CD14-positive monocyte (primary cell): ENCODE measurements around the gene CCDC170. TPM values are rescaled to one million over a fixed set of nuclear protein-coding genes. Genes with fewer than 3 reads are reported as not detected.

ENCODE experiments used
- DNase-seq, 3 donors: peaks; one replicate each; pipeline ENCODE4 v3.0.0-alpha.2; 2011 to 2022
- H2AFZ ChIP-seq: 2 replicates; pipeline ENCODE4 v1.6.0; 2012; ENCODE audit warnings: mild to moderate bottlenecking, low read depth, low read length, inconsistent platforms; ENCODE audit not compliant: insufficient read depth, poor library complexity, severe bottlenecking
- H3K27ac ChIP-seq, 2 donors: 1 replicate in 1 of 2; 2 replicates in 1 of 2; pipeline ENCODE4 v1.5.1; 2012 to 2013; ENCODE audit warnings: low read length in 2 of 2, control low read depth in 1 of 2, inconsistent platforms in 1 of 2, low read depth in 1 of 2, mild to moderate bottlenecking in 1 of 2
- H3K27me3 ChIP-seq, 2 donors: one replicate each; pipeline versions ENCODE4 v1.6.0 to v1.6.1; 2011 to 2013; ENCODE audit warnings: low read length in 2 of 2; ENCODE audit not compliant: control insufficient read depth in 2 of 2, insufficient read depth in 2 of 2
- H3K36me3 ChIP-seq, 2 donors: replicated peaks in 1 of 2; 1 replicate in 1 of 2; 2 replicates in 1 of 2; pipeline versions ENCODE4 v1.5.1 to v1.6.1; 2012 to 2013; ENCODE audit warnings: low read length in 2 of 2, control low read depth in 1 of 2, inconsistent platforms in 1 of 2, mild to moderate bottlenecking in 1 of 2; ENCODE audit not compliant: insufficient read depth in 2 of 2, control insufficient read depth in 1 of 2
- H3K4me1 ChIP-seq, 2 donors: 1 replicate in 1 of 2; 2 replicates in 1 of 2; pipeline versions ENCODE4 v1.5.1 to v1.6.1; 2012 to 2013; ENCODE audit warnings: low read length in 2 of 2, control low read depth in 1 of 2, inconsistent platforms in 1 of 2, mild to moderate bottlenecking in 1 of 2, moderate library complexity in 1 of 2; ENCODE audit not compliant: insufficient read depth in 2 of 2, control insufficient read depth in 1 of 2
- H3K4me2 ChIP-seq: replicated peaks from 2 replicates; pipeline ENCODE3; 2012; ENCODE audit warnings: low read length, moderate library complexity, mild to moderate bottlenecking; ENCODE audit not compliant: poor library complexity, severe bottlenecking; ENCODE audit errors: extremely low read depth
- H3K4me3 ChIP-seq, 3 experiments: fragments of 200-600 bp in 1 of 3; sonication (generic) in 1 of 3; replicated peaks in 1 of 3; 1 replicate in 2 of 3; 2 replicates in 1 of 3; pipeline ENCODE4 v1.5.1; 2011 to 2013; ENCODE audit warnings: low read length in 3 of 3, mild to moderate bottlenecking in 3 of 3, control low read depth in 2 of 3, low read depth in 2 of 3, inconsistent platforms in 1 of 3, moderate library complexity in 1 of 3
- H3K79me2 ChIP-seq: 2 replicates; pipeline ENCODE4 v1.6.0; 2012; ENCODE audit warnings: mild to moderate bottlenecking, control low read depth, inconsistent platforms, low read length, moderate library complexity; ENCODE audit not compliant: insufficient read depth
- H3K9ac ChIP-seq: 2 replicates; pipeline ENCODE4 v1.6.0; 2017; ENCODE audit warnings: low read length, mild to moderate bottlenecking; ENCODE audit not compliant: insufficient read depth, poor library complexity, severe bottlenecking
- H3K9me3 ChIP-seq, 2 donors: replicated peaks in 1 of 2; 1 replicate in 1 of 2; 2 replicates in 1 of 2; pipeline versions ENCODE4 v1.5.1 to v1.6.1; 2012 to 2013; ENCODE audit warnings: low read length in 2 of 2, control low read depth in 1 of 2; ENCODE audit not compliant: control insufficient read depth in 1 of 2, insufficient read depth in 1 of 2
- H4K20me1 ChIP-seq: 2 replicates; pipeline ENCODE4 v1.6.0; 2012; ENCODE audit warnings: mild to moderate bottlenecking, low read length, control low read depth, moderate library complexity; ENCODE audit not compliant: insufficient read depth
- H3K27ac Mint-ChIP-seq, 7 donors: one replicate each; pipeline ENCODE4 v1.8.0; 2020; ENCODE audit warnings: mild to moderate bottlenecking in 7 of 7, mixed read lengths in 7 of 7, moderate library complexity in 6 of 7, inconsistent platforms in 2 of 7
- H3K27me3 Mint-ChIP-seq, 3 donors: one replicate each; pipeline ENCODE4 v1.8.0; 2021 to 2022; ENCODE audit warnings: low read depth in 3 of 3, mild to moderate bottlenecking in 3 of 3, mixed read lengths in 3 of 3, moderate library complexity in 3 of 3, inconsistent platforms in 1 of 3
- H3K36me3 Mint-ChIP-seq, 2 donors: one replicate each; pipeline ENCODE4 v1.8.0; 2020; ENCODE audit warnings: mixed read lengths in 2 of 2, inconsistent platforms in 1 of 2, mild to moderate bottlenecking in 1 of 2
- H3K4me1 Mint-ChIP-seq: one replicate; pipeline ENCODE4 v1.8.0; 2020; ENCODE audit warnings: mild to moderate bottlenecking, mixed read lengths
- H3K4me3 Mint-ChIP-seq, 2 donors: one replicate each; pipeline ENCODE4 v1.8.0; 2020; ENCODE audit warnings: mild to moderate bottlenecking in 2 of 2, mixed read lengths in 2 of 2, moderate library complexity in 1 of 2
- H3K9me3 Mint-ChIP-seq, 7 donors: one replicate each; pipeline ENCODE4 v1.8.0; 2020 to 2022; ENCODE audit warnings: mixed read lengths in 7 of 7, mild to moderate bottlenecking in 6 of 7, moderate library complexity in 6 of 7, inconsistent platforms in 2 of 7
- WGBS: methylation state at CpG from one replicate; pipeline ENCODE4 v1.1.5; 2013; ENCODE audit warnings: missing lambda C conversion rate; ENCODE audit not compliant: insufficient coverage; 5-methylcytosine and 5-hydroxymethylcytosine counted together
- intact Hi-C, 2 donors: fragments of 100-400 bp; cut with micrococcal nuclease; formaldehyde crosslinking; loops; one replicate each; pipeline versions ENCODE4 v1.15.0 to v1.15.1; 2023
- polyA plus RNA-seq, 3 donors: library from polyadenylated mRNA; depleted of rRNA in 1 of 3; unstranded in 2 of 3; stranded (reverse) in 1 of 3; fragments of 300-500 nt in 2 of 3; fragments of >200 nt in 1 of 3; fragmentation: Illumina TruSeq in 2 of 3; gene quantifications; 1 replicate in 2 of 3; 2 replicates in 1 of 3; pipeline ENCODE4 v1.2.3, GENCODE V29; 2012 to 2021
- TF ChIP-seq, protein P1 (sequence below): fragments of 200-600 bp; IDR thresholded peaks from one replicate; pipeline ENCODE4 v1.8.0; 2022; ENCODE audit warnings: antibody characterized with exemption, mild to moderate bottlenecking

CCDC170 gene
- polyA plus RNA-seq, 3 donors = 4.2 to 7.0 (median 6.3) TPM

DNA sequence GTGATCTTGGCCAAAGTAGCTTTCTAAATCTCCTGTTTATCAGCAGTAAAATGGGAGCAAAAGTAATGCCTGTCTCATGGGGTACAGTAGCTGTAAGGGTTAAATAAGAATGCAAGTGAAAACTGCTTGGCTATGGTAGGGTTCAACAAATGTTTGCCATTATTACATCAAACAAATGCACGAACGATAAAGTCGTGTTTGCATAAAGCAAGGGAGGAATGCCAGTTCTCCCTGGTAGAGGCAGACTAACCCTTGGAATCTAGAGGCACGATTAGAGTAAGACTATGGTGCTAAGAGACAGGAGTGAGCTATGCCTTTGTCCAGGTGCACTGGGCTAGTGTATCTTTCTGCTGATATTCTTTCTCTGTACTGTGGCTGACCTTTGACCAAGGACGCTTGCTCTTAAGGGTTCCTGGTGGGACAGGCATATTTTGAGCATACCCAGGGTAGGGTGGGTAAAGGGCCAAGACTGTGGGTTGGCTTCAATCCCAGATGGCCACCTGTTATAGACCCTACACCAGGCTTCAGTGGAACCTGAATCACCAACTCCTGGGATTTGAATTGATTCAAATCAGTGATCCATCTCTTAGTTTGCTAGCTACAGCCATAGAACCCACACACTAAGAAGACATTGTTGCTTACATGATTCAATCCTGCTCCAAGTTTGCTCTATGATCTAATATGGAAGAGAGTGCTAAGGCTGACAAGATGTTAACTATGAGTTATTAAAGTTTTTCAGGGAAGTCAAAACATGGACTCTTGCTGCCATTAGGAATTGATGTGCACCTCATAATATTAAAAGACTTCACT, 139.9 kb downstream of the CCDC170 start:
- H3K27ac ChIP-seq = no peak overlapping the region
- no peaks in the 10 kb centered on the region for H3K79me2 ChIP-seq
- H3K9ac ChIP-seq = no peak overlapping the region
- TF ChIP-seq, protein P1, sequence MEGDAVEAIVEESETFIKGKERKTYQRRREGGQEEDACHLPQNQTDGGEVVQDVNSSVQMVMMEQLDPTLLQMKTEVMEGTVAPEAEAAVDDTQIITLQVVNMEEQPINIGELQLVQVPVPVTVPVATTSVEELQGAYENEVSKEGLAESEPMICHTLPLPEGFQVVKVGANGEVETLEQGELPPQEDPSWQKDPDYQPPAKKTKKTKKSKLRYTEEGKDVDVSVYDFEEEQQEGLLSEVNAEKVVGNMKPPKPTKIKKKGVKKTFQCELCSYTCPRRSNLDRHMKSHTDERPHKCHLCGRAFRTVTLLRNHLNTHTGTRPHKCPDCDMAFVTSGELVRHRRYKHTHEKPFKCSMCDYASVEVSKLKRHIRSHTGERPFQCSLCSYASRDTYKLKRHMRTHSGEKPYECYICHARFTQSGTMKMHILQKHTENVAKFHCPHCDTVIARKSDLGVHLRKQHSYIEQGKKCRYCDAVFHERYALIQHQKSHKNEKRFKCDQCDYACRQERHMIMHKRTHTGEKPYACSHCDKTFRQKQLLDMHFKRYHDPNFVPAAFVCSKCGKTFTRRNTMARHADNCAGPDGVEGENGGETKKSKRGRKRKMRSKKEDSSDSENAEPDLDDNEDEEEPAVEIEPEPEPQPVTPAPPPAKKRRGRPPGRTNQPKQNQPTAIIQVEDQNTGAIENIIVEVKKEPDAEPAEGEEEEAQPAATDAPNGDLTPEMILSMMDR = no peak
- Mint-ChIP-seq H3K9me3 (peaks cover 0 to 16% (median 5%) of the 10 kb centered on the region in 7 donors), H3K4me1 (peaks cover under 1% of the 10 kb centered on the region), H3K27ac (no peak overlapping the region), H3K36me3 (no peaks in the 10 kb centered on the region), H3K27me3 (peaks cover 2 to 4% (median 3%) of the 10 kb centered on the region in 3 donors), H3K4me3 (no peak overlapping the region)
- intact Hi-C loops = no loop called here
- no peaks in the 10 kb centered on the region for H3K27me3 ChIP-seq
- H2AFZ ChIP-seq = no peak overlapping the region
- H3K4me2 ChIP-seq = no peak overlapping the region
- H4K20me1 ChIP-seq = no peaks in the 10 kb centered on the region
- WGBS = 93% methylated on average over 4 of the region's 5 CpGs
- H3K4me3 ChIP-seq = no peak overlapping the region
- H3K36me3 ChIP-seq = no peaks in the 10 kb centered on the region
- DNase-seq = no peak
- H3K4me1 ChIP-seq = no peaks in the 10 kb centered on the region
- H3K9me3 ChIP-seq = peaks cover 0 to 4% of the 10 kb centered on the region in 2 donors

DNA sequence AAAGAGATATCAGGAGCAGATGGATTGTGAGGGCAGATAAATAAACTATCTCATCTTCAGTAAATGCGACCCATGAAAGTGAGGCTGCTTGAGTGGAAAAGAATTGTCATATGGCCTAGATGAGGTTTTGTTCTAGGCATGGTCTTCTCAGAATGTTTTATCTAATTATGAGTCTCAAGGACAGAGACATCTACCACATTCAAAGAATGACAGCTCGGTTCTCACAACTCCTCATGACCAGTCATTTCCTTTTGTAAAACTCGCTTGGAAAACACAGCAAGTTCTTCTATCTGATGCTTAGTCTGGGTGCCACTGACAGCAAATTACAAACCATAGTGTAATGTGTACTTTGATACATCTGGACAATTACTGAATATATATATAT, 140.5 kb downstream of the CCDC170 start:
- Histone ChIP-seq H3K4me1 (no peaks in the 10 kb centered on the region), H2AFZ (no peak overlapping the region), H4K20me1 (no peaks in the 10 kb centered on the region), H3K4me2 (no peak overlapping the region), H3K27ac (no peak overlapping the region), H3K9ac (no peak overlapping the region), H3K27me3 (no peaks in the 10 kb centered on the region), H3K4me3 (no peak overlapping the region), H3K79me2 (no peaks in the 10 kb centered on the region), H3K9me3 (peaks cover 0 to 4% of the 10 kb centered on the region in 2 donors), H3K36me3 (no peaks in the 10 kb centered on the region)
- no CpG with 5 or more reads among the region's 3 CpGs for WGBS
- Mint-ChIP-seq H3K4me3 (no peak overlapping the region), H3K27me3 (peaks cover 2 to 4% (median 3%) of the 10 kb centered on the region in 3 donors), H3K27ac (no peak overlapping the region), H3K36me3 (no peaks in the 10 kb centered on the region), H3K9me3 (peaks cover 0 to 14% (median 4%) of the 10 kb centered on the region in 7 donors), H3K4me1 (no peaks in the 10 kb centered on the region)
- TF ChIP-seq, protein P1 = no peak
- intact Hi-C loops = no loop called here
- DNase-seq = no peak
